A549 treated with AZD9567 at 1 μM for 4 hours (cell line): ENCODE measurements around the gene GLTP. TPM values are rescaled to one million over a fixed set of nuclear protein-coding genes. Genes with fewer than 3 reads are reported as not detected.

ENCODE experiments used
- total RNA-seq: library from RNA; stranded (reverse); fragments of 200-300 nt; extraction: Qiagen RNA extraction; gene quantifications from 5 replicates; pipeline ENCODE4 v1.2.3, GENCODE V29; 2022; ENCODE audit not compliant: insufficient read depth

GLTP gene
- total RNA-seq: 18.0 to 32.5 TPM (median 19.1 TPM) in 5 replicates

DNA sequence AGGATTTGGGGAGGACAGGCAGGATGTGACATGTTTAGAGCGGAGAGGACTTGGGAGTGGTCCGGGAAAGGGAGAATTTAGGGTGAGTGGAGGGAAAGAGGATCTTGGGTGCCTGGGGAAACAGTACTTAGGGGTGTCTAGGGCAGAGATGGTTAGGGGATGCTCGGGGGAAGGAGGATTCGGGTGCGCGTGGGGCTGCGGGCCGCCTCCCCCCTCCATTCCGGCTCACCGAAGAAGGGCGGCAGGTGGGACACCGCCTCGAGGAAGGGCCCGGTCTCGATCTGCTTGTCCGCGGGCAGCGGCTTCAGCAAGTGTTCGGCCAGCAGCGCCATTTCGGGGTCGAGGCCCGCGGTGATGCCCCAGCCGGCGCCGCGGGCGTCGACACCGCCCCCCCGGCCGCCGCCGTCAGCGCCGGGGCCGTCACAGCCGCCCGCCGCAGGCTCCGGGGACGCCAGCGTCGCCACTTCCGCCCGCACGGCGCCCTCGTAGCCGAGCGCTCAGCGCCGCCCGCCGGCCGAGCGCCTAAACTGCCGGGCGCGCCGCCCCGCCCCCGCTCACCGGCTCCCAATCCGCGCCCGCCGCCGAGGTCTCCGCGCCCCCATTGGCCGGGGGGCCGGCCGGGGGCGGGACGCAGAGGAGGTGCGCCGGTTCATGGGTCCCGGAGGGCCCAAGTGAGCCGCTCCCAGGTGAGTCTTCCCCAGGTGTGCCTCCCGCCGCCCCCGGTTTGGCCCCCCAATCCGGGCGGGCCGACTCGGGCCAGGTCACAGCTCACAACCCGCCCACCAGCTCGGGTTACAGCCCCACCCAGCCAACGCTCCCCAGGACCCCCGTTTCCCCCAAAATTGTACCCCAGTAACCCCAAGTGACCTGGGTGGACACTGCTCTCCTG is at the start of gene GLTP:
Gene GLTP (minus strand): TSS at position 499 of the 889 bp plus-strand sequence. CDS start 167 bp downstream, at position 332.

GRCh38 chr12:109899783-109900751 is 19.7 kb upstream of the GLTP start, which contains the start of gene TCHP:
TSS of gene TCHP (plus strand) at chr12:109900274. CDS start at chr12:109903027, 2,753 bp downstream.

GRCh38 chr12:109833307-109834189 is 46.8 kb downstream of the GLTP start, which contains the start of gene TRPV4:
TSS of gene TRPV4 (minus strand) at chr12:109833398. CDS start at chr12:109814796, 18,602 bp downstream.

Other genes with a start within 250 kb of the GLTP start
- gene FAM222A, start 166.7 kb downstream of the GLTP start, total RNA-seq: 4.7 to 7.5 TPM (median 5.2 TPM) in 5 replicates
- 0.03 to 0.07 TPM (median 0.06 TPM) in 4 of 5 replicates, not detected in the other for gene TRPV4, start 47.1 kb downstream of the GLTP start, total RNA-seq
- gene TCHP, start 19.7 kb upstream of the GLTP start, total RNA-seq: 15.0 to 18.5 TPM (median 16.6 TPM) in 5 replicates
- 18.1 to 21.9 TPM (median 21.2 TPM) in 5 replicates for gene GIT2, start 115.8 kb upstream of the GLTP start, total RNA-seq
- 14.0 to 27.9 TPM (median 18.2 TPM) in 5 replicates for gene ANKRD13A, start 118.9 kb upstream of the GLTP start, total RNA-seq
- gene C12orf76, start 168.0 kb upstream of the GLTP start, total RNA-seq: 4.0 to 8.8 TPM (median 7.1 TPM) in 5 replicates
- 12.5 to 19.0 TPM (median 16.3 TPM) in 5 replicates for gene IFT81, start 243.8 kb upstream of the GLTP start, total RNA-seq